ENCODE measurements around the gene LMLN. TPM values are rescaled to one million over a fixed set of nuclear protein-coding genes. Genes with fewer than 3 reads are reported as not detected.
A peak's percentile ranks its signal among the peaks of the same experiment; 100 is the strongest.

LMLN gene
- polyA plus RNA-seq, 3 donors, result 0.41 to 1.3 (median 1.00) TPM

DNA sequence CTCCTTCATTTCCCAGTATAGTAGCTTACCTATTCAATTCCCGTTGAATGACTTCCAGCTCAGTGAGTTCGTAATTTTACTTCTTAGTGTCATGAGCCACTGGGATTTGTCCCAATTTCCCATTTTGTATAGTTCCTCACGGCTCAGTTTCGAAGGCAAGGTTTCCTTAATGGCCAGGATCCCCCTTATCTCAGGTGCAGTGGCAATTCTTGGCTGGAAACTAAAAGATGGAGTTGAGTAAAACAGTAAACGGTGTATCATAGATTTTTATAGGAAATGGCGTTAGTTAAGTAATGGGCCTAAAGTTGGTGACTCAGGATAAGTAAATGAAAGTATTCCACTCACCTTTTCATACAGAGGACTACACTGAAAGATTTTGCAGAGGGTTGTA lies 522 bp upstream of the LMLN start:
- peak overlapping the region; percentile 89 to 90 for H3K4me3 Mint-ChIP-seq
- Histone ChIP-seq H3K9me3 (replicated peaks in 1 of 2; ENCODE audit: control insufficient read depth in 1 of 2, insufficient read depth in 1 of 2, low read length in 2 of 2) (no peaks in the 10 kb centered on the region), H3K36me3 (replicated peaks in 1 of 2; ENCODE audit: control insufficient read depth in 1 of 2, insufficient read depth in 2 of 2, low read length in 2 of 2) (peaks cover 20 to 23% of the 10 kb centered on the region in 2 donors), H2AFZ (ENCODE audit: insufficient read depth, low read depth, low read length, poor library complexity, severe bottlenecking) (peak overlapping the region; percentile 76), H3K9ac (ENCODE audit: insufficient read depth, low read length, poor library complexity, severe bottlenecking) (peak overlapping the region; percentile 64), H3K4me1 (ENCODE audit: control insufficient read depth in 1 of 2, insufficient read depth in 2 of 2, low read length in 2 of 2) (peaks cover 50 to 55% of the 10 kb centered on the region in 2 donors), H3K79me2 (ENCODE audit: insufficient read depth, low read length) (peaks cover 14% of the 10 kb centered on the region), H4K20me1 (ENCODE audit: insufficient read depth, low read length) (peaks cover 24% of the 10 kb centered on the region), H3K27ac (ENCODE audit: low read depth in 1 of 2, low read length in 2 of 2) (peak overlapping the region; percentile 37 to 88), H3K4me3 (replicated peaks in 1 of 3; ENCODE audit: low read depth in 2 of 3, low read length in 3 of 3) (peak overlapping the region; percentile 30 to 98 (median 34)), H3K27me3 (ENCODE audit: control insufficient read depth in 2 of 2, insufficient read depth in 2 of 2, low read length in 2 of 2) (no peaks in the 10 kb centered on the region), H3K4me2 (replicated peaks; ENCODE audit: extremely low read depth, low read length, poor library complexity, severe bottlenecking) (peak overlapping the region; percentile 96)
- peak overlapping the region; percentile 93 to 97 (median 96) for H3K27ac Mint-ChIP-seq
- DNase-seq, result no peak
- H3K4me1 Mint-ChIP-seq, result peaks cover 55% of the 10 kb centered on the region
- no peaks in the 10 kb centered on the region for H3K27me3 Mint-ChIP-seq (ENCODE audit: low read depth in 3 of 3)
- H3K36me3 Mint-ChIP-seq, result peaks cover 17 to 25% of the 10 kb centered on the region in 2 donors
- H3K9me3 Mint-ChIP-seq, result peaks cover 0 to 4% (median 0%) of the 10 kb centered on the region in 7 donors
- WGBS (ENCODE audit: insufficient coverage), result 92% methylated on average over 2 of the region's 6 CpGs
- TF ChIP-seq, protein P1, sequence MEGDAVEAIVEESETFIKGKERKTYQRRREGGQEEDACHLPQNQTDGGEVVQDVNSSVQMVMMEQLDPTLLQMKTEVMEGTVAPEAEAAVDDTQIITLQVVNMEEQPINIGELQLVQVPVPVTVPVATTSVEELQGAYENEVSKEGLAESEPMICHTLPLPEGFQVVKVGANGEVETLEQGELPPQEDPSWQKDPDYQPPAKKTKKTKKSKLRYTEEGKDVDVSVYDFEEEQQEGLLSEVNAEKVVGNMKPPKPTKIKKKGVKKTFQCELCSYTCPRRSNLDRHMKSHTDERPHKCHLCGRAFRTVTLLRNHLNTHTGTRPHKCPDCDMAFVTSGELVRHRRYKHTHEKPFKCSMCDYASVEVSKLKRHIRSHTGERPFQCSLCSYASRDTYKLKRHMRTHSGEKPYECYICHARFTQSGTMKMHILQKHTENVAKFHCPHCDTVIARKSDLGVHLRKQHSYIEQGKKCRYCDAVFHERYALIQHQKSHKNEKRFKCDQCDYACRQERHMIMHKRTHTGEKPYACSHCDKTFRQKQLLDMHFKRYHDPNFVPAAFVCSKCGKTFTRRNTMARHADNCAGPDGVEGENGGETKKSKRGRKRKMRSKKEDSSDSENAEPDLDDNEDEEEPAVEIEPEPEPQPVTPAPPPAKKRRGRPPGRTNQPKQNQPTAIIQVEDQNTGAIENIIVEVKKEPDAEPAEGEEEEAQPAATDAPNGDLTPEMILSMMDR (IDR thresholded peaks at IDR 0.05), result no peak
- intact Hi-C loops (cut with micrococcal nuclease), result no loop called here

- H3K79me2 ChIP-seq (ENCODE audit: insufficient read depth, low read length), result peaks cover 5% of the 10 kb centered on the region
- 3% methylated on average over 15 of the region's 23 CpGs for WGBS (ENCODE audit: insufficient coverage)
These were observed 921 bp downstream of the LMLN start for GRCh38 chr3:197960694-197961581.

More at GRCh38 chr3:197960694-197961581, 921 bp downstream of the LMLN start:
- Histone ChIP-seq H3K36me3 (replicated peaks in 1 of 2; ENCODE audit: control insufficient read depth in 1 of 2, insufficient read depth in 2 of 2, low read length in 2 of 2) (peaks cover 6 to 9% of the 10 kb centered on the region in 2 donors), H4K20me1 (ENCODE audit: insufficient read depth, low read length) (peaks cover 10% of the 10 kb centered on the region), H3K4me3 (replicated peaks in 1 of 3; ENCODE audit: low read depth in 2 of 3, low read length in 3 of 3) (peak overlapping the region; percentile 74 to 98 (median 84)), H3K27me3 (ENCODE audit: control insufficient read depth in 2 of 2, insufficient read depth in 2 of 2, low read length in 2 of 2) (no peaks in the 10 kb centered on the region), H3K4me1 (ENCODE audit: control insufficient read depth in 1 of 2, insufficient read depth in 2 of 2, low read length in 2 of 2) (peaks cover 50 to 54% of the 10 kb centered on the region in 2 donors), H2AFZ (ENCODE audit: insufficient read depth, low read depth, low read length, poor library complexity, severe bottlenecking) (peak overlapping the region; percentile 98), H3K4me2 (replicated peaks; ENCODE audit: extremely low read depth, low read length, poor library complexity, severe bottlenecking) (peak overlapping the region; percentile 96), H3K27ac (ENCODE audit: low read depth in 1 of 2, low read length in 2 of 2) (peak overlapping the region; percentile 21 to 72), H3K9me3 (replicated peaks in 1 of 2; ENCODE audit: control insufficient read depth in 1 of 2, insufficient read depth in 1 of 2, low read length in 2 of 2) (peaks cover 0 to 3% of the 10 kb centered on the region in 2 donors), H3K9ac (ENCODE audit: insufficient read depth, low read length, poor library complexity, severe bottlenecking) (peak overlapping the region; percentile 64)
- TF ChIP-seq, protein P1 (IDR thresholded peaks at IDR 0.05), result no peak
- Mint-ChIP-seq H3K4me1 (peaks cover 55% of the 10 kb centered on the region), H3K4me3 (peak overlapping the region; percentile 89 to 95), H3K27me3 (ENCODE audit: low read depth in 3 of 3) (no peaks in the 10 kb centered on the region), H3K9me3 (peaks cover 0 to 4% (median under 1%) of the 10 kb centered on the region in 7 donors), H3K36me3 (peaks cover 3 to 10% of the 10 kb centered on the region in 2 donors), H3K27ac (peak overlapping the region; percentile 85 to 97 (median 92))
- intact Hi-C loops (cut with micrococcal nuclease), result loop anchor here (1.0 to 10.0 kb wide), 2 partner anchors 11 to 124 kb away; partner anchors contain the start of gene RPL35A (in 1 of the 2)
- peak in 1 of 3 donors; percentile 70 for DNase-seq
